Epithelial cell of esophagus (primary cell): ENCODE results near the gene FGD4.
A peak's percentile ranks its signal among the peaks of the same experiment; 100 is the strongest.

Source experiments
- DNase-seq: peaks from one replicate; pipeline ENCODE4 v3.0.0; 2010; ENCODE audit warnings: low read depth
- H3K4me3 ChIP-seq: 2 replicates; pipeline ENCODE4 v1.5.1; 2011; ENCODE audit warnings: mild to moderate bottlenecking, low read length, control low read depth
- CTCF ChIP-seq: IDR thresholded peaks from 2 replicates; pipeline ENCODE4 v1.5.1; 2011; ENCODE audit warnings: low read depth, mild to moderate bottlenecking, low read length, control low read depth, inconsistent platforms; ENCODE audit not compliant: insufficient read depth; ENCODE audit errors: missing control alignments

FGD4 gene

GRCh38 chr12:32451816-32452215 is 52.5 kb downstream of the FGD4 start:
- no peak for DNase-seq
- TF ChIP-seq CTCF: no peak
- H3K4me3 ChIP-seq: no peak overlapping the region

- DNase-seq: peak; percentile 73
- H3K4me3 ChIP-seq: no peak overlapping the region
- TF ChIP-seq CTCF: no peak
Measured at GRCh38 chr12:32454075-32454474, 54.7 kb downstream of the FGD4 start.

GRCh38 chr12:32454866-32455265 is 55.5 kb downstream of the FGD4 start:
- H3K4me3 ChIP-seq: no peak overlapping the region
- TF ChIP-seq CTCF: no peak
- no peak for DNase-seq

GRCh38 chr12:32455607-32456071 is 56.3 kb downstream of the FGD4 start:
- DNase-seq: peak; percentile 75

GRCh38 chr12:32457251-32458025 is 58.1 kb downstream of the FGD4 start:
- TF ChIP-seq CTCF: no peak
- no peak for DNase-seq
- no peak overlapping the region for H3K4me3 ChIP-seq

More at GRCh38 chr12:32455607-32456071, 56.3 kb downstream of the FGD4 start:
- H3K4me3 ChIP-seq: no peak overlapping the region
- peak; percentile 55 for TF ChIP-seq CTCF

GRCh38 chr12:32460638-32461037 is 61.3 kb downstream of the FGD4 start:
- no peak for DNase-seq
- H3K4me3 ChIP-seq: no peak overlapping the region
- no peak for TF ChIP-seq CTCF

GRCh38 chr12:32462908-32463307 is 63.5 kb downstream of the FGD4 start:
- DNase-seq: no peak
- TF ChIP-seq CTCF: no peak
- H3K4me3 ChIP-seq: no peak overlapping the region
